Smooth muscle cell of the brain vasculature (primary cell): ENCODE measurements around the gene GGA2.

Experiments
- DNase-seq: peaks from one replicate; pipeline ENCODE4 v3.0.0-alpha.2; 2012; ENCODE audit warnings: low read depth, low spot score

Gene GGA2

GRCh38 chr16:23414731-23415130, 95.6 kb downstream of the GGA2 start:
- no peak for DNase-seq
